HG02759 (cell line): ENCODE measurements around the gene MAP3K3.

Source experiments
- ATAC-seq: cut with Tn5 transposase; IDR thresholded peaks from one replicate; pipeline ENCODE4 v1.9.1; 2021; ENCODE audit warnings: mild to moderate bottlenecking, moderate library complexity; ENCODE audit not compliant: unreplicated experiment

The MAP3K3 gene

DNA sequence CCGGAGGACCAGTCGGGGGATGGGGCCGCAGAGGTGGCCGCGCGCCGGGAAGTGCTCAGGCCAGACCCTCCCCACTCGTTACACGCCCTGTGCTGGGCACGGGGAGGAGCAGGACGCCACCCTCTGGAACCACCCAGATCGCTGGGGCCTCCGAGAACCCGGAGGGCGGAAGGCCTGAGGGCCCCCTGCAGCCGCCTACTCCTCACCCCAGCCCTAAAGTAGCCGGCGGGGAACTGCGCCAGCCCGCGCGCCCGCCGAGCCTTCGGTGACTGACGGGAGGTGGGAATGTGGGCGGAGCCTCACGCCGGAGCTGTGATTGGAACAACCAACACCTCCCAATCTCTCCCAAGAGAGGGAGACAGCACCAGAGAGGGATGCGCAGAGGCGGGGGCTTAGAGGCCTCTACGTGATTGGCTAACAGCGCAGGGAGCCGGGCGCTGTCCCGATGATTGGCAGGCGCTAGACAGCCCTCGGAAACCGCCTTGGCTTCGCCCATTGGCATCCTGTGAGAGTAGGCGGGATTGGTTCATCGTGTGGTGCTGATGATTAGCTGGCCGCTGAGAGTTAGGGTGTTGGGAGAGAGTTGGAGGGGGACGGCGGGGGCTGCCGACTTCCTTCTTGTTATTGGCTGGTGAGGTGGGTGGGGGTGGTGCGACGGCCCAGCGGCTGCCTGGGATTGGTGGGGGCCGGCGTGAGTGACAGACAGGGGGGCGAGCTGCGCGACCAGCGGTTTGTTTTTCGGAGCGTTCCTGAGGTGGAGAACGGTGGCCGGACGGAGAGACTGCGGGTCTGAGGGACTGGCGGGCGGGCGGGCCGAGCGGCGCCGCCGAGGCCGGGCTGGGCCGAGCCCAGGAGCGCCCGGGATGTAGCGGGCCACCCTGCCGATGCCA, at the start of gene MAP3K3:
MAP3K3 (plus strand) TSS at position 734 of the 890 bp plus-strand sequence. CDS start 343 bp downstream, outside the sequence.
- peak; percentile 88 for ATAC-seq

DNA sequence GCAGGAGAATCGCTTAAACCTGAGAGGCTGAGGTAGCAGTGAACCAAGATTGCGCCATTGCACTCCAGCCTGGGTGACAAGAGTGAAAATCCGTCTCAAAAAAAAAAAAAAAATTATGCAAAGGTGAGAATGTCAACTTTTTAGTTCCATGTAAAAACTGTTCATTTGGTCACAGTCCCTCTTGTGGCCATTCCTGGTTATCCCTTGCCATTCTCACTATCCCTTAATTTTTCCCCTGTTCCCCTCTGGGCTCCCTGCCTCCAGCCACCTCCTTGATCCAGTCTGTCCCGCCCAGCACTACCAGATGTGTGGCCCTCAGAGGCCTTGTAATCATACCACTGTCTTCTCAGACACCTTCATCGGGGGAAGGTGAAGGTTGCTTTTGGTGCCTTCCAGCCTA, 48.6 kb upstream of the MAP3K3 start:
- no peak for ATAC-seq

DNA sequence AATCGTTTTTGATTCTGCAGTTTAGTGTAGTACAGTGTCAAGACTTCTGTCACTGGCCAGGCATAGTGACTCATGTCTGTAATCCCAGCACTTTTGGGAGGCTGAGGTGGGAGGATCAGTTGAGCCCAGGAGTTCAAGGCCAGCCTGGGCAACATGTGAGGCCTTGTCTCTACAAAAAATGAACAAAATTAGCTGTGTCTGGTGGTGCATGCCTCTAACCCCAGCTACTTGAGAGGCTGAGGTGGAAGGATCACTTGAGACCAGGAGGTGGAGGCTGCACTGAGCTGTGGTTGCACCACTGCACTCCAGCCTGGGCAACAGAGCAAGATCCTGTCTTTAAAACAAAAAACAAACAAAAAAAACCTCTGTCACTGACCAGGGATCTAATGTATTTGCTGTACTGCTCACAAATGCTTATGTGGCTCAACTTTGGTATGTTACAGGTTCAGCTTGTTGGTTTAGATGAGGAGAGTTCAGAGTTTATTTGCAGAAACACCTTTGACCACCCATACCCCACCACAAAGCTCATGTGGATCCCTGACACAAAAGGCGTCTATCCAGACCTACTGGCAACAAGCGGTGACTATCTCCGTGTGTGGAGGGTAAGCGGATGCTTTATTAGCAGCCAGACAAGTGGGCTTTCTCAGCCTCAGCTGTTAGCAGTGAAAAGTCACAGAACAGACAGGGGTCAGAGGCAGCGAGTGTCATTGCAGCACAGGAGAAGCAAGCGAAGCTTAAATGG, 44.0 kb upstream of the MAP3K3 start:
- no peak for ATAC-seq

DNA sequence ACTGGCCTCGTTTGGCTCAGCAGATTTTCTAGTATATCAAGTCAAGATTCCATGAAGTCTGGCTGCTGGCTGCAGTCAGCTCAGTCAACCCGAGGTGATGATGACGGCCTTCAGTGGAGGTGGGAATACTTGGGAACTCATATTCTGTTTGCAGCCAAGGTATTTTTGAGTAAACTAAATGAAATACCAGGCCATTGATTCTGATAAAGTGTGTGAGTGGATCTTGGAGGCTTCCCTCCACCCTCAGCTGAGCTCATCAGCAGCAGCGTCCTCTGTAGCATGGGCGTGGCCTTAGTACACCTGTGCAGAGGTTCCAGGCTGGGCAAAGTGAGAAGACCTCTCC, 43.5 kb upstream of the MAP3K3 start:
- no peak for ATAC-seq

DNA sequence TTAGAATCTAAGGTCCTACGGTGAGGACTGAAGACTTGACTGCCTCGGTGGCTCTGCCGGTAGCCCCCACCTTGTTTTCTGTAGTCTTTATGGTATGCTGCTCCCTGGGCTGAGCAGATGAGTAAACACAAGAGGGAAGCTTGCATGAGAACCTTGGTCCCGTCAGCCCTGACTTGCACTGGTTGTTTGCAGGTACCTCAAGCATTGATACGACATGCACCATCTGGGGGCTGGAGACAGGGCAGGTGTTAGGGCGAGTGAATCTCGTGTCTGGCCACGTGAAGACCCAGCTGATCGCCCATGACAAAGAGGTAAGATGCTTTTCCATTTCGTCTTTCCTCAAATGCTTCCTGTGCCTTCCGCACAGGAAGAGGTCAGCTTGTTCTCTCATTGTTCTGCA, 42.6 kb upstream of the MAP3K3 start:
- no peak for ATAC-seq

DNA sequence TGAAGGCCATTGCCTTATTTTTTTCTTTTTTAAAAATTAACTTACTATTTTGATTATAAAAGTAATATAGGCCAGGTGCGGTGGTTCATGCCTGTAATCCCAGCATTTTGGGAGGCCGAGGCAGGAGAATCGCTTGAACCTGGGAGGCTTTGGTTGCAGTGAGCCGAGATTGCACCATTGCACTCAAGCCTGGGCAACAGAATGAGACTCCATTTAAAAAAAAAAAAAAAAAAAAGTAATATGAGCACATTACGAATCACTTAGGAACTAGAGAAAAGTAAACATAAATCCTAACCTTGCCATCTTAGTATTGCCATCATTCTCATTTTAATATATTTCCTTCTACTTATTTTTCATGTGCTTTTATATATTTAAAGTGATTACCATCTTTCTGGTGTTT, 34.4 kb upstream of the MAP3K3 start:
- no peak for ATAC-seq

DNA sequence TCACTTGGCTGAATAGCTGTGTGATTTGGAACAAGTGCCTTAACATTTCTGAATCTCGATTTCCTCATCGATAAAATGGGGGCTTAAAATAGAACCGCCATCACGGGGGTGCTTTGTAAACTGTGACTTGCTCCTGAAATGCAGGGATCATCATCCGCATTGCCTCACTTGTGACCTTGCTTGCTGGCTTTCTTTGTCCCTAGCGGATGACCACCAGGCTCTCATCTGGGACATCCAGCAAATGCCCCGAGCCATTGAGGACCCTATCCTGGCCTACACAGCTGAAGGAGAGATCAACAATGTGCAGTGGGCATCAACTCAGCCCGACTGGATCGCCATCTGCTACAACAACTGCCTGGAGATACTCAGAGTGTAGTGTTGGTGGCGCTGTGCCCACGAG, 33.4 kb upstream of the MAP3K3 start:
- ATAC-seq = no peak

DNA sequence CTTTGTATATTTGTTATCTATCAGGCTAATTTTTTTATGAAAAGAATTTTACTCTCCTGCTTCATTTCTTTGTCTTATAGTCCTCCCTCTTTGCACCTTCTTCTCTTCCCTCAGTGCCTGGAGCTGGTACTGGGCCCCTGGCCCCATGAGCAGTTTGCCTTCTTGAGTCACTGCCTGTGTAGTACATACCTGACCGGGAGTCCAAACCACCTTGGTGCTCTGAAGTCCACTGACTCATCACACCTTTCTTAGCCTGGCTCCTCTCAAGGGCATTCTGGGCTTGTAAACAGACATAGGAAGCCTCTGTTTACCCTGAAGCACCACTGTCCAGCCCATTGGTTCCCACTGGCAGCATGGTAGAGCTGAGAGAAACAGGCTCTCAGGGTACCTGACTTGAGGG, 32.6 kb upstream of the MAP3K3 start:
- ATAC-seq = no peak

DNA sequence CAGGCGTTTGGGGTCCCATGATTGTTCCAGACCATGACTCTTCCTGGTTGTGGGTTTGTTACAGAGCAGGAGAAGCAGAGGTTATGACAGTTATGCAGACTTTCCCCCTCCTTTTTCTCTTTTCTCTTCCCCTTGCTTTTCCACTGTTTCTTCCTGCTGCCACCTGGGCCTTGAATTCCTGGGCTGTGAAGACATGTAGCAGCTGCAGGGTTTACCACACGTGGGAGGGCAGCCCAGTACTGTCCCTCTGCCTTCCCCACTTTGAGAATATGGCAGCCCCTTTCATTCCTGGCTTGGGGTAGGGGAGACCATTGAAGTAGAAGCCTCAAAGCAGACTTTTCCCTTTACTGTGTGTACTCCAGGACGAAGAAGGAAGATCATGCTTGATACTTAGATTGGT, 29.4 kb upstream of the MAP3K3 start:
- ATAC-seq = no peak

DNA sequence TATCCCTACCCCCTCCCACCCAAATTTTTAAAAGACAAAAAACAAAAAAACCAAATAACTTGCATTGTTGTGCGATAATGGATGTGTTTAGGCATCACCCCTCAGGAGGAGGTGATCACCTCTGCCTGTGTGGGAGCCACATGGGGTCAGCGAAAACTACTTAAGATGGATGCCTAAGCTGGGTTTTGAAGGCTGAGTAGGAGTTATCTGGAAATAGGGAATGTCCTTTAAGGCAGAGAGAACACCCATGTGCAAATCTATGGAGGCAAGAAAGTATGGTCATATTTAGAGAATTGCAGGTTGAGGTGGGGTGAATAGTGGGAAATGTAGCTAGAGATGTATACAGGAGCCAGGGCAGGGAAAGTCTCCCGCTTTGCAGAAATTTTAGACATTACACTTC, 27.1 kb upstream of the MAP3K3 start:
- no peak for ATAC-seq

DNA sequence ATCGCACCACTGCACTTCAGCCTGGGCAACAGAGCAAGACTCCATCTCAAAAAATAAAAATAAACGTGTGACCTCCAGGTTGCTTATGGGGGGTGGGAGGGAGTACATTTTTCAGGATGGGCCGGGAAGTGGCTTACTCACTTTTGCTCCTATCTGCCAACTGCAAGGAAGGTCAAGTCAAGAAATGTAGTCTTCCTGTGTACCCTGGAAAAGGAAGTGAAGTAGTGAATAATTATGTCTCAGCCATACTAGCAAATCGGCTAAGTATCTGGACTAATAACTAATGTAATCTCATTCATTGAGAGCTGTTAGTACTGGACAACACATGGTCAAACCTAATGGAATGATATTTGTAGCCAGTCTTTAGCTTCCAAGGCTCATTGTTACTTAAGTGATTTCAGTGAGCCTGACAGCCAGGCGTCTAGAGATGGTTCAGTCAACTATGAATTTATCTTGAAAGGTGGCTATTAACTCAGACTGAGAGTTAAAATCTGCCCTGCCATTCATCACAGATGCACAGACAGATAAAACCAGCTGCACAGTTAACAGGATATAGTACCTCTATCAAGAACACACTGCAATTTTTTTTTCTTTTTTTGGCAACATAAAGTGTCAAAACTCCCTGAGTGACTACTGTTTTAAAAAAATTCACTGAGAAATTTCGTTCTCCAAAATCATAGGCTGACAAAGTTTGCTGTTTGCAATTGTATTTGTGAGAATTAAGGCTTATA, 25.2 kb upstream of the MAP3K3 start:
- no peak for ATAC-seq

DNA sequence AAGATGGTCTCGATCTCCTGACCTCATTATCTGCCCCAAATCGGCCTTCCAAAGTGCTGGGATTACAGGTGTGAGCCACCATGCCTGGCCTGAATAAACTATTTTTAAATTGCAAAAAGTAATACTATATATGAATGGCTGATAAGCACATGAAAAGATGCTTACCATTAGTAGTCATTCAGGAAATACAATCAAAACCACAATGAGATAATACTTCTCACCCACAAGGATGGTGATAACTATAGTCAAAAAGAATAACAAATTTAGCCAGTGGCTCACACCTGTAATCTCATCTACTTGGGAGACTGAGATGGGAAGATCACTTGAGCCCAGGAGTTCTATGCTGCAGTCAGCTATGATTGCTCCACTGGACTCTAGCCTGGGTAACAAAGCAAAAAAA, 23.9 kb upstream of the MAP3K3 start:
- no peak for ATAC-seq

DNA sequence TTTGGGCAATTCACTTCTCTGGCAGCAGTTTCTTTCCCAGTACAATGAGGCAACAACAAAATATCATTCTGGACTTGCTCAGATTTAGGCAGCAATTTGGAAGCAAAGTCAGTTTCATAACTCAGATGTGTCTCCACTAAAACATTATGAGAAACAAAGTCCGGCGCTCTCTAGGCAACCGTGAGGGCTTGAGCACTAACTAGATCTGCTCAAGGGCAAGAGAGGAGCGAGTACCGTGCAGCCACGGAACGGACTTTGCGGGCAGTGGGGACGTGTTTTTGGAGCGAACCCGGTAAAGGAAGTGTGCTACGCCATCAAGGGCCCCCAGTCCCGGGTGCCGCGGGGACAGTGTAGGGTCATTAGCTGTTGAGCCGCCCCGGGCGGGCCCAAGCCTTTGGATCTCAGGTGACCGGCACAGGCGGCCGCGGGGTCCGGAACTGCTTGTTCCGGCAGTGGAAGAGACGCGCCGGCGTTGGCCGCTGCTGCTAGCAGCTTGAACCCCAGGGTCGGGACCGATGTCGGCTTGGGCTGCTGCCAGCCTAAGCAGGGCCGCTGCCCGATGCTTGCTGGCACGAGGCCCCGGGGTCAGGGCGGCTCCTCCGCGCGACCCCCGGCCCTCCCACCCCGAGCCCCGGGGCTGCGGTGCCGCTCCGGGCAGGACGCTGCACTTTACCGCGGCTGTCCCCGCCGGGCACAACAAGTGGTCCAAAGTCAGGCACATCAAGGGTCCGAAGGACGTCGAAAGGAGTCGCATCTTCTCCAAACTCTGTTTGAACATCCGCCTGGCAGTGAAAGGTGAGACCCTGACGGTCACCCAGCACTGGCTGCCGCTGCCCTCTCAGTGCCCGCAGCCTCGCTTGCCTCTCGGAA, 21.4 kb upstream of the MAP3K3 start, which contains the start of gene TACO1:
TACO1 (plus strand) TSS at position 327 of the 870 bp plus-strand sequence; CDS start at position 516, 189 bp downstream.
- peak; percentile 91 for ATAC-seq

DNA sequence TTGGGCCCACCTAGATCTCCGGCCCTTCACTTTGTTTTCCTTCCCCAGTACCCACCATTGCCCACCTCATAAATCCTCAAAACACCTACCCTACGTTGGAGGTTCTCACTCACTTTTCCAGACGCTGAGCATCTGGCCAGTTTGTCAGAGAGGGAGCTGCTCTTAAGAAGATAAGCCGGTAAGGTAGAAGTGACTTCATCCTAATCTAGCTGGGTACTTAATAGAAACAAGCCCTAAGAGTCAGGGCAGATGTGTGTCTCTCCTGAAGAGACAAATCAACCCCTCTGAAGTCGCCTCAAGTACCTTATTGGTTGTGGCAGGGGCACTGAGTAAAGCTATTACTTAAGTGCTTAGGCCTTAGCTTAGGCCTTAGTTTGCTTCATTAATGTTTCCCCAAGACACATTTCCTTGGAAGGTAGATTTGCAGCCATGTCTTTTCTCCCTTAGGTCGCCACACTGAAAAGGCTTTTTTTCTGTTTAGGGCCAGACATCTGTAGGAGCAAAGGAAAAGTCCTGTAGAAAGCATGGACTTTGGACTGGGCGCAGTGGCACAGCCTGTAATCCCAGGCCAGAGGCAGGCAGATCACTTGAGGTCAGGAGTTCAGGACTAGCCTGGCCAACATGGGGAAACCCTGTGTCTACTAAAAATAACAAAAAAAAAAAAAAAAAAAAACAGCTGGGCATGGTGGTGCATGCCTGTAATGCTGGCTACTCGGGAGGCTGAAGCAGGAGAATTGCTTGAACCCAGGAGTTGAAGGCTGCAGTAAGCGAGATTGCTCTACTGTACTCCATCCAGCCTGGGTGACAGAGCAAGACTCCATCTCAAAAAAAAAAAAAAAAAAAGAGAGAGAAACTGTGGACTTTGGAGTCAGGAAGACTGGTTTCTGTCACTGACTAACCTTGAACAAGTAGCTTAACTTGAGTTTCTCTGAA, 20.5 kb upstream of the MAP3K3 start:
- ATAC-seq = no peak

DNA sequence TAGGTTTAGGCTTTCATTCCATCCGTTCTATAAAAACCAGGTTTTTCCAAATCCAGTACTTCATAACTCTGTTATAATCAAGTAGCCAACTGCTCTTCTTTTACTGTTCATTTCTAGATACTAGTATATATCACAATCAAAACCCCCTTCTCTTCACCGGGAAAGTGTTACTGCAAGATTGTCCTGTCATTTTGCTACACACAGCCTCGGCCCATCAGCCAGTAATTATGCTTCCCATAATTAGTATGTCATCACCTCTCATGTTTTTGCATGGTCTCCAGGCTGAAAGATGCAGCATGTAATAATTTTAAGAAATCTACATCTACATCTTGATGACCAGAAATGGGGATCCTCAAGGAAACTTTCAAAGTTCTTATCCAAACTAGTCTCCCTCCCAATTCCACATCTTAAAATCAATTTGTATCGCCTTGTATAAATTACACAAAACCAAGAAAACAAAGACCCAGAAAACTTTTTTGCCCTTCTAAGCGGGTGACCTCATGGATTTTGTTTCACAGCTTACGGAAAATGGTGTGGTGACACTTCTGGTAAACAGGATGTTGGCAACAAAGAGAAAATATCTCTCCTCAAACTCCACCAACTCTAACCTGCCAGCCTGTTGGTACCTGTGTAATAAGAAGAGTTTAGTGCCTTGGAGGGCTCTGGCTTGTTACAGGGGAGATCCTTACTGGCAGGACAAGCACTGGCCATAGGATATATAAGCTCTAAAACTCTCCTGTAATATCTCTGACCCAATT, 12.2 kb upstream of the MAP3K3 start:
- ATAC-seq = no peak

DNA sequence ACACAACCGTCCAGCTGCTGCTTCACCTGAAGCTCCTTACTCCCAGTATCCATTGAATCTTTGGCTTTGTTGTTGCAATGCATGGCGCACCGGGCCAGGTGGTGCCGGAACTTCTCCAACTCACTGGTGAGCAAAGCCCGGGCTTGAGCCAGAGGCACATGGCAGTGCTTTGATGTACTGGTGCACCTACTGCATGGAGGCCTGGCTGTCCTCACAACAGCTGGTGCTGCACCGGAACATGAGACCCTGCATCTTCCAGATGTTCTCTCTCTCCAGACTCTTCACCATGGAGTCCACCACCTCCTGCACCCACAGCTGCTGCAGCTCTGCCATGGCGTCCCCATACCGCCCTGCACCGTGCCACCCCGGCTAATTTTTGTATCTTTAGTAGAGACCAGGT, 11.4 kb upstream of the MAP3K3 start:
- ATAC-seq = no peak

DNA sequence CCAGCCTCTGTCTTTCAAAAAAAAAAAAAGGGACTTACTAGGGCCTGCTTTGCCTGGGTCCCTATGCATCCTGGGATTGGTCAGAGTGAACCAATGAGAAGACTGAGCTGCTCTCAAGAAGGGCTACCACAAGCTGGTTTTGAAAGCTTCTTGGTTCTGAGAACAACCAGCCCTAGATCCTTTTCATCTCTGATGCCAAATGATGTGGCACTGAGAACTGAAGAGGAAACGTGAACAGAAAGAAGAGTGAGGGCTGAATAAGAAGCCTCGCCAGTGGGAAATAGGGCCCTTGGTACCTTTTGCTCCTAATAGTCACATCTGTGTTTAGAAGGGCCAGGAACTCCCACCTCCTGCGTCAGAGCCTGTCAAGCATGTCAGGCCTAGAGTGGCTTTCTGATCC, 10.9 kb upstream of the MAP3K3 start:
- no peak for ATAC-seq

DNA sequence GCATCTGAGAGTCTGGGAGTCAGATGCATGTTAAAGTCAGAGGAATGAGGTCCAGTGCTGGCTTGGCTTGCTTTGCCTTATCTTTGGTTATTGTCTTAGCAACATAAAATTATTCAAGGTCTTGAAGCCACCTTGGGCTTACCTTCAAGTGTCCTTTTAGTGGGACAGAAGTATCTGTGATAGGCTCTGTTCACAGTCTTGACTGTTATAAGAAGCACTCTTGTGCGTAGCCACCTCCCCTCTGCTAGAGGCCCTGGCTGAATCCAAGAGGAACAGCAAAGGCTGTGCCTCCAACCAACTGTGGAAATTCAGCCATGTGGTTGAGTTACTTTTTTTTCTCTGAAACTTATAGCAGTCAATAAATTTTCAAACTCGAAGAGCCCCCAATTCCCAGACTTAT, 8.6 kb upstream of the MAP3K3 start:
- ATAC-seq = no peak

DNA sequence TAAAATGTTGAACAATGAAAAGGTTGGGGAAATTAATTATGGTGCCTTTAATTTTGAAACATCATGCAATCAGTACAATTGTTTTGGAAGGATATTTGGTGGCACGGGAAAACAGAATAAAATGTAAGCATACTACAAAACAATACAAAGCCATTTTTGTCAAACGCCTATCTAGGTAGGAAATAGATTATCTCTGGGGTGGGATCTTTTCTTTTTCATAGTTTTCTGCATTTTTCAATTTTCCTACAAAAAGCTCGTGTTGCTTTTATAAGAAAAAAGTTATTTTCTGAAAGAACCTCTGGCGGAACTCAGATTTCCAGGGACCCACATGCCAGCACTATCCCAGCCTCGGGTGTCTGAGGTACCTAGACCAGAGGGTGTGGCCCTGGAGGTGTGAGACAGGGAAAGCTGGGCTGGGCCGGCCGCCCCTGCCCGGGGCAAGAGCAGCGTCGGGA, 961 bp upstream of the MAP3K3 start:
- ATAC-seq = no peak
